Endometrial microvascular endothelial cells (primary cell): ENCODE results near the gene BRME1. TPM values are rescaled to one million over a fixed set of nuclear protein-coding genes. Genes with fewer than 3 reads are reported as not detected.

ENCODE experiments used
- in situ Hi-C: cut with HindIII; loops from 2 replicates; pipeline ENCODE4 v1.10.0; 2017; ENCODE audit warnings: low sequenced_read_pairs, low pct_unique_long_range_greater_than_20kb; ENCODE audit errors: inconsistent ontology term
- total RNA-seq: library from RNA; depleted of rRNA; stranded (reverse); fragments of >200 nt; gene quantifications from one replicate; pipeline ENCODE4 v1.2.3, GENCODE V29; 2015; ENCODE audit errors: inconsistent ontology term

Gene BRME1
- not detected for total RNA-seq

GRCh38 chr19:13905634-13906520 lies at the start of gene BRME1, which contains the start of gene CC2D1A:
Gene BRME1, minus strand, starts transcription at chr19:13906117. Its CDS starts 1,225 bp downstream, at chr19:13904892.
Gene CC2D1A, plus strand, starts transcription at chr19:13906201. Its CDS starts 241 bp downstream, at chr19:13906442.
- in situ Hi-C loops = no loop called here

- in situ Hi-C loops = no loop called here
Observed at GRCh38 chr19:13954185-13954584, 48.3 kb upstream of the BRME1 start.

GRCh38 chr19:13952931-13953531 lies 47.1 kb upstream of the BRME1 start:
- in situ Hi-C loops = no loop called here

GRCh38 chr19:13952154-13952930 lies 46.4 kb upstream of the BRME1 start, which contains the start of gene DCAF15:
Gene DCAF15, plus strand, starts transcription at chr19:13952509. Its CDS starts 4 bp downstream, at chr19:13952513.
- in situ Hi-C loops = no loop called here

GRCh38 chr19:13951799-13952153 lies 45.9 kb upstream of the BRME1 start:
- in situ Hi-C loops = no loop called here

- in situ Hi-C loops = no loop called here
Observed at GRCh38 chr19:13951043-13951442, 45.1 kb upstream of the BRME1 start.

- in situ Hi-C loops = no loop called here
Observed at GRCh38 chr19:13946414-13946813, 40.5 kb upstream of the BRME1 start.

GRCh38 chr19:13942023-13942684 lies 36.2 kb upstream of the BRME1 start:
- in situ Hi-C loops = no loop called here

- in situ Hi-C loops = no loop called here
Observed at GRCh38 chr19:13938301-13939064, 32.6 kb upstream of the BRME1 start, which contains the start of gene PODNL1. Gene PODNL1, minus strand, starts transcription at chr19:13938417. Its CDS starts 236 bp downstream, at chr19:13938181.

- in situ Hi-C loops = no loop called here
Observed at GRCh38 chr19:13937479-13938300, 31.8 kb upstream of the BRME1 start.

GRCh38 chr19:13935765-13936510 lies 30.0 kb upstream of the BRME1 start:
- in situ Hi-C loops = no loop called here

- in situ Hi-C loops = no loop called here
Observed at GRCh38 chr19:13934785-13935109, 28.8 kb upstream of the BRME1 start.

GRCh38 chr19:13932911-13933393 lies 27.0 kb upstream of the BRME1 start:
- in situ Hi-C loops = no loop called here

- in situ Hi-C loops = no loop called here
Observed at GRCh38 chr19:13932149-13932637, 26.3 kb upstream of the BRME1 start.

GRCh38 chr19:13931391-13932148 lies 25.7 kb upstream of the BRME1 start:
- in situ Hi-C loops = no loop called here

GRCh38 chr19:13930402-13930801 lies 24.5 kb upstream of the BRME1 start:
- in situ Hi-C loops = no loop called here
